Raji (cell line): ENCODE data around the gene KAZN.

Experiments used
- POLR2A ChIP-seq: IDR thresholded peaks from 2 replicates; pipeline ENCODE4 v1.6.1; 2011; ENCODE audit warnings: low read depth, low read length, control low read depth; ENCODE audit not compliant: insufficient read depth

The KAZN gene

GRCh38 chr1:14598498-14599182 is at the start of gene KAZN:
KAZN (plus strand) TSS chr1:14598685.
- TF ChIP-seq POLR2A, result no peak

- TF ChIP-seq POLR2A, result no peak
Measured at GRCh38 chr1:14549897-14550620, 48.4 kb upstream of the KAZN start.

GRCh38 chr1:14551386-14551785 is 47.1 kb upstream of the KAZN start:
- TF ChIP-seq POLR2A, result no peak

- TF ChIP-seq POLR2A, result no peak
Measured at GRCh38 chr1:14552246-14552965, 46.1 kb upstream of the KAZN start.

- TF ChIP-seq POLR2A, result no peak
Measured at GRCh38 chr1:14553711-14554110, 44.8 kb upstream of the KAZN start.

- no peak for TF ChIP-seq POLR2A
Measured at GRCh38 chr1:14555091-14555490, 43.4 kb upstream of the KAZN start.

DNA sequence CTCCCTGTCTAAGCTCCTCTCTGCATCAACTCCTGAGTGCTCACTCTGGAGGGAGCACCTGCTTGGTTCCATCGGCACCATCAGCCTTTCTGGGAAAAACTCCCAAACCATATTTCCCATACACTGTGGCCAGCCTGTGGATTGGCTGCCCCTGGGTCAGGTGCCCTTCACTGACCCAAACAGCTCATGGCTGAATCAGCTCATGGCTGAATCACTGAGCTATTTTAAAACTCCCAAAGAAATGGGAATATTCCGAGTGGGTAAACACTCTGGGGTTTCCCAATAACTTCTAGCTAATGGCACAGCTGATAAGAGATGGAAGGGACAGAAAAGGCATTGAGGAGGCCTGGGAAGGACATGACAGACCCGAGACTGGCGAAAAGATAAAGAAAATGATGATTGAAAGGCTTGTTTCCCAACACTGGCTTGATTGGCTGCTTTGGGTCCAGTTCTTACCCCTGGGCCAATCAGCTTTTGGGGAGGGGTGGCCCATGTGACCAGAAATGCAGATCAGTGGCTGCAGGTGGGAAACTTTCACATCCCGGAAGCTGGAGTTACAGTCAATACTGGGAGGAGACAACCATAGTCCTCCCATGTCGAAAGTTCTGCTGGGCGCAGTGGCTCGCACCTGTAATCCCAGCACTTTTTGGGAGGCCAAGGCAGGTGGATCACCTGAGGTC is 37.3 kb upstream of the KAZN start:
- no peak for TF ChIP-seq POLR2A

- no peak for TF ChIP-seq POLR2A
Measured at GRCh38 chr1:14565090-14565489, 33.4 kb upstream of the KAZN start.

- TF ChIP-seq POLR2A, result no peak
Measured at GRCh38 chr1:14567056-14567455, 31.4 kb upstream of the KAZN start.

DNA sequence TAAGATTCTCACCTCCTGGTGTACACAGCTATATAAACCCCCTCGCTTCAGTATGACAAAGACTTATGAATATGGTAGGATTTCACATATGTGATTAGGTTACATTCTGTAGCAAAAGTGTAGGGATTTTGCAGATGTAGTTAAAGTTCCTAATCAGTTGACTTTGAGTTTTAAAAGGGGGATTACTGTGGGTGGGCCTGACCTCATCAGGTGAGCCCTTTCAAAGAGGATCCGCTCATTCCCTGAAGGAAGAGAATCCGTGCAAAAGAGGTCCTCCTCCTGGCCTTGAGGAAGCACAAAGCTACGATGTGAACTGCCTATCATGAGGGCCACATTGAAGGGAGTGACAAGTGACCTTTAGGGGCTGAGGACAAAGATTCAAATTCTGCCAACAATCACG is 30.6 kb upstream of the KAZN start:
- TF ChIP-seq POLR2A, result no peak

- TF ChIP-seq POLR2A, result no peak
Measured at GRCh38 chr1:14568716-14569355, 29.6 kb upstream of the KAZN start.

- TF ChIP-seq POLR2A, result no peak
Measured at GRCh38 chr1:14570514-14570913, 28.0 kb upstream of the KAZN start.

DNA sequence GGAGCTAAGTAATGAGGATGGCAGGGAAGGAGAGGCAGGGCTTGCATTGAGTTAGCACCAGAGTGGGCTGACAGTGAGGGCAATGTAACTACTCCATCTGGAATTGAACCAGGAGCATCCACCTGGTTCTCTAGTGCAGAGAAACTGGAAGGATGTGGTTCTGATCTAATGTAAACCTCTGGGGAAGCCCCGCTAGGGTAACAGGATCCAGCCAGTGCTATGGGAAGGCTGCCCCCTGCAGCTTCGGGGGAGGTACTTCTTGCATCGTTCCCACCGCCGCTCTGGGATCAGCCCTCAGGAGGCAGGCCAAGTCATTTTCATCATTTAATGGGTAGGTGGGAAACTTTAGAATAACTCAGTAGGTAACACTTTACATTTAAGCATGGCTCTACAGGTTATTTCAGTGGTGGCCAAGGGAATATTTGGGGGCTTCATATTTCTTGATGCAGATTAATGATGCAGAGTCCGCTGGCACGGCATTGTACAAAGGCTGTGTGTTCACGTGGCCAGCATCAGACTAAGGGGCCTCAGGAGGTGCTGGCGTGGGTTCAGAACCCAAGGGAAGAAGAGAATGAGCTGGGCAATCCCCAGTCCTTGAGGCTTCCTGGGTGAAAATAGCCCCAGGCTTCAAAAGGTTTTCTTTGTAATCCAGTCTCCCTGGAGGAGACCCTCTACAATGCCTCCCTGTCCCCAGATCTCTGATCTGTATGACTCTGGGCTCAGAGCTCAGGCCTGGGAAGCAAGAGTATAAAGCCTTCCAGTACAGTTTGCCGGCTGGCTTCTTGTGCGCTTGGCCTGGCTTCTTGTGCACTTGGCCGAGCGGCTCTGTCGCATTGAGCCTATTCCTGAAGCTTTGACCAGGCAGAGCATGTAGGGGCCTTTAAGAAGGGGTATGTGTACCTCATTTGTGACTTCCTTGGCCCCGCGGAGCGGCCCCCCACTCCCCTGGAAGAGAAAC is 26.4 kb upstream of the KAZN start:
- TF ChIP-seq POLR2A, result no peak

GRCh38 chr1:14572861-14573260 is 25.6 kb upstream of the KAZN start:
- no peak for TF ChIP-seq POLR2A
